Activated B cell treated with CpG ODN at 0.5 μM for 24 hours (primary cell): ENCODE results near the gene TMEM255B. TPM values are rescaled to one million over a fixed set of nuclear protein-coding genes. Genes with fewer than 3 reads are reported as not detected.

Experiments
- ATAC-seq: fragments of 200-7000 bp; cut with Tn5 transposase; one replicate; pipeline ENCODE4 v1.10.0; 2021; ENCODE audit warnings: low read depth, mild to moderate bottlenecking, moderate library complexity
- CTCF ChIA-PET: fragments of 350-600 bp; sonication (Branson Sonifier 250); formaldehyde crosslinking; loops from one replicate; lab custom pipeline; 2021; ENCODE audit warnings: antibody characterized with exemption; lab: Charles Lee
- POLR2A ChIA-PET: fragments of 350-600 bp; sonication (Branson Sonifier 250); formaldehyde crosslinking; loops from one replicate; lab custom pipeline; 2021; ENCODE audit warnings: antibody characterized with exemption; lab: Charles Lee
- DNase-seq: peaks from one replicate; pipeline ENCODE4 v3.0.0; 2022
- H3K27ac Mint-ChIP-seq: one replicate; pipeline ENCODE4 v1.8.0; 2020; ENCODE audit warnings: mixed read lengths
- H3K27me3 Mint-ChIP-seq: one replicate; pipeline ENCODE4 v1.8.0; 2021; ENCODE audit warnings: mixed read lengths
- H3K36me3 Mint-ChIP-seq: one replicate; pipeline ENCODE4 v1.8.0; 2021; ENCODE audit warnings: low read depth, mixed read lengths
- H3K4me1 Mint-ChIP-seq: one replicate; pipeline ENCODE4 v1.8.0; 2021; ENCODE audit warnings: mixed read lengths
- H3K4me3 Mint-ChIP-seq: one replicate; pipeline ENCODE4 v1.8.0; 2020; ENCODE audit warnings: mild to moderate bottlenecking, mixed read lengths
- H3K9me3 Mint-ChIP-seq: one replicate; pipeline ENCODE4 v1.8.0; 2020; ENCODE audit warnings: mixed read lengths
- CTCF ChIP-seq: fragments of 200-600 bp; IDR thresholded peaks from one replicate; pipeline ENCODE4 v1.8.0; 2022; ENCODE audit warnings: antibody characterized with exemption, mild to moderate bottlenecking
- intact Hi-C: fragments of 100-400 bp; cut with micrococcal nuclease; formaldehyde crosslinking; loops from one replicate; pipeline ENCODE4 v1.15.1; 2024
- total RNA-seq: library from RNA; stranded (reverse); gene quantifications from 2 replicates; pipeline ENCODE4 v1.2.3, GENCODE V29; 2022

TMEM255B gene
- total RNA-seq, 1 donor from 2014 or later, result 6.2 TPM

- Mint-ChIP-seq H3K27me3 (no peaks in the 10 kb centered on the region), H3K4me3 (no peak overlapping the region), H3K36me3 (peaks cover 40% of the 10 kb centered on the region), H3K9me3 (no peaks in the 10 kb centered on the region), H3K27ac (no peak overlapping the region), H3K4me1 (peaks cover 24% of the 10 kb centered on the region)
- intact Hi-C loops, result loop anchor here (5.0 kb wide), 1 partner anchor 309 kb away; no protein-coding TSS in a partner anchor
- ChIA-PET POLR2A (no interaction called here), CTCF (no interaction called here)
- ATAC-seq (no peak), DNase-seq (no peak)
- TF ChIP-seq CTCF, result no peak
Measured at GRCh38 chr13:113818700-113819295, 59.8 kb downstream of the TMEM255B start.

- Mint-ChIP-seq H3K9me3 (no peaks in the 10 kb centered on the region), H3K36me3 (peaks cover 40% of the 10 kb centered on the region), H3K4me3 (no peak overlapping the region), H3K27ac (no peak overlapping the region), H3K27me3 (no peaks in the 10 kb centered on the region), H3K4me1 (peaks cover 24% of the 10 kb centered on the region)
- no peak for ATAC-seq
- DNase-seq, result no peak
- intact Hi-C loops, result loop anchor here (5.0 kb wide), 1 partner anchor 308 kb away; no protein-coding TSS in a partner anchor
- no peak for TF ChIP-seq CTCF
- CTCF ChIA-PET, result no interaction called here
- POLR2A ChIA-PET, result no interaction called here
Measured at GRCh38 chr13:113819341-113819730, 60.3 kb downstream of the TMEM255B start.

GRCh38 chr13:113819731-113820715, 61.0 kb downstream of the TMEM255B start:
- H3K4me1 Mint-ChIP-seq, result peaks cover 23% of the 10 kb centered on the region
- no peaks in the 10 kb centered on the region for H3K27me3 Mint-ChIP-seq
- DNase-seq, result no peak
- H3K9me3 Mint-ChIP-seq, result no peaks in the 10 kb centered on the region
- ChIA-PET CTCF (no interaction called here), POLR2A (no interaction called here)
- no peak overlapping the region for H3K4me3 Mint-ChIP-seq
- ATAC-seq, result no peak
- intact Hi-C loops, result loop anchor here (5.0 kb wide), 1 partner anchor 307 kb away; no protein-coding TSS in a partner anchor
- TF ChIP-seq CTCF, result no peak
- no peak overlapping the region for H3K27ac Mint-ChIP-seq
- peaks cover 43% of the 10 kb centered on the region for H3K36me3 Mint-ChIP-seq

- no peak for DNase-seq
Measured at GRCh38 chr13:113820813-113821651, 62.0 kb downstream of the TMEM255B start.

More at GRCh38 chr13:113820813-113821651, 62.0 kb downstream of the TMEM255B start:
- Mint-ChIP-seq H3K27me3 (no peaks in the 10 kb centered on the region), H3K36me3 (peaks cover 43% of the 10 kb centered on the region), H3K4me1 (peaks cover 14% of the 10 kb centered on the region), H3K27ac (no peak overlapping the region), H3K9me3 (no peaks in the 10 kb centered on the region), H3K4me3 (no peak overlapping the region)
- ATAC-seq, result no peak
- POLR2A ChIA-PET, result no interaction called here
- intact Hi-C loops, result no loop called here
- CTCF ChIA-PET, result no interaction called here
- no peak for TF ChIP-seq CTCF
